K562 (cell line): ENCODE data around the gene CD52. TPM values are rescaled to one million over a fixed set of nuclear protein-coding genes. Genes with fewer than 3 reads are reported as not detected.

Source experiments
- CCNT2 ChIP-seq: IDR thresholded peaks from 2 replicates; pipeline ENCODE4 v1.6.1; 2011; ENCODE audit warnings: borderline replicate concordance, low read depth, mild to moderate bottlenecking, moderate library complexity, mixed read lengths, low read length; ENCODE audit not compliant: insufficient read length; ENCODE audit errors: extremely low read depth
- CREB3 ChIP-seq: fragments of 450-650 bp; conservative IDR thresholded peaks from 2 replicates; pipeline ENCODE4 v1.6.1; 2016; ENCODE audit warnings: missing genetic modification characterization, low read depth, mild to moderate bottlenecking, missing compliant biosample characterization, moderate library complexity
- CTCFL ChIP-seq: IDR thresholded peaks from 2 replicates; pipeline ENCODE4 v1.6.1; 2011; ENCODE audit warnings: borderline replicate concordance, low read depth, mild to moderate bottlenecking, moderate library complexity, low read length; ENCODE audit not compliant: insufficient read depth, poor library complexity, severe bottlenecking
- ETV1 ChIP-seq: fragments of 450-650 bp; conservative IDR thresholded peaks from 2 replicates; pipeline ENCODE4 v1.6.1; 2016; ENCODE audit warnings: missing genetic modification characterization, control low read depth, low read depth, missing compliant biosample characterization
- HNRNPL ChIP-seq: fragments of 200-400 bp; formaldehyde crosslinking; IDR thresholded peaks from 2 replicates; pipeline ENCODE4 v1.6.1; 2017; ENCODE audit warnings: low read depth, mild to moderate bottlenecking, low read length
- MED1 ChIP-seq: sonication (generic); formaldehyde crosslinking; IDR thresholded peaks from 2 replicates; pipeline ENCODE4 v1.8.1; 2023; ENCODE audit warnings: missing genetic modification reagents, borderline replicate concordance
- MTA2 ChIP-seq: fragments of 450-650 bp; IDR thresholded peaks from 2 replicates; pipeline ENCODE4 v1.6.1; 2016; ENCODE audit warnings: low read depth
- NCOA6 ChIP-seq: fragments of 450-650 bp; IDR thresholded peaks from 2 replicates; pipeline ENCODE4 v1.6.1; 2017; ENCODE audit warnings: mild to moderate bottlenecking
- RERE ChIP-seq: sonication (generic); formaldehyde crosslinking; IDR thresholded peaks from 2 replicates; pipeline ENCODE4 v1.8.0; 2023; ENCODE audit warnings: missing genetic modification reagents, mild to moderate bottlenecking, borderline replicate concordance
- SMC3 ChIP-seq: conservative IDR thresholded peaks from 2 replicates; pipeline ENCODE4 v1.6.1; 2011; ENCODE audit warnings: low read depth, low read length, improper control_type of control experiment; ENCODE audit not compliant: insufficient read depth
- SRF ChIP-seq, 2 experiments: fragments of 250-450, 450-650 bp in 1 of 2; sonication (Bioruptor Pico) in 1 of 2; sonication (generic) in 1 of 2; formaldehyde crosslinking; IDR thresholded peaks; 2 replicates each; pipeline versions ENCODE4 v1.5.0 to v1.5.1; 2020 to 2022; ENCODE audit warnings: mild to moderate bottlenecking in 1 of 2, missing genetic modification reagents in 1 of 2
- TCFL5 ChIP-seq: fragments of 250-450 bp; sonication (Bioruptor Pico); conservative IDR thresholded peaks from 2 replicates; pipeline ENCODE4 v1.6.1; 2021; ENCODE audit warnings: mild to moderate bottlenecking, moderate library complexity, matching md5 sums
- YBX1 ChIP-seq: fragments of 450-650 bp; IDR thresholded peaks from 2 replicates; pipeline ENCODE4 v1.7.1; 2016; ENCODE audit warnings: mild to moderate bottlenecking
- ZNF449 ChIP-seq: fragments of 250-450 bp; sonication (Bioruptor Pico); IDR thresholded peaks from 2 replicates; pipeline ENCODE4 v1.8.0; 2022; ENCODE audit warnings: moderate library complexity, mild to moderate bottlenecking, inconsistent platforms
- ZNF668 ChIP-seq: fragments of 250-450 bp; sonication (Bioruptor Pico); IDR thresholded peaks from 2 replicates; pipeline ENCODE4 v1.8.0; 2022; ENCODE audit warnings: mild to moderate bottlenecking, inconsistent platforms
- ZNF77 ChIP-seq: fragments of 250-450 bp; sonication (Bioruptor Pico); IDR thresholded peaks from 2 replicates; pipeline ENCODE4 v1.5.0; 2020
- ZNF778 ChIP-seq: fragments of 450-650 bp; formaldehyde crosslinking; IDR thresholded peaks from 2 replicates; pipeline ENCODE4 v1.4.0; 2020; ENCODE audit warnings: mild to moderate bottlenecking, moderate library complexity
- polyA plus RNA-seq, 8 experiments: library from polyadenylated mRNA; depleted of rRNA in 4 of 8; stranded (reverse) in 5 of 8; unstranded in 3 of 8; fragments of >200 nt; fragmentation: Nextera tagmentation in 2 of 8; fragmentation: Illumina TruSeq in 1 of 8; extraction: Ambion mirVana in 2 of 8; extraction: Trizol in 1 of 8; gene quantifications; 2 replicates each; pipeline versions ENCODE4 v1.2.1 to v1.2.3, GENCODE V29; 2011 to 2014; ENCODE audit warnings: inconsistent platforms in 1 of 8, missing spikeins in 1 of 8
- total RNA-seq, 7 experiments: library from RNA; depleted of rRNA in 6 of 7; stranded (reverse); fragments of >200 nt in 6 of 7; fragmentation: Illumina TruSeq in 2 of 7; extraction: Trizol in 2 of 7; gene quantifications; 2 replicates each; pipeline versions ENCODE4 v1.2.1 to v1.2.3, GENCODE V29; 2011 to 2021; ENCODE audit warnings: low replicate concordance in 1 of 7

CD52 gene
- total and polyA plus RNA-seq, 9 of the 15 experiments (the other 6 are each of a cell fraction or from before 2014, with no cell fraction given), result 34.9 to 488 (median 173) TPM

- no peak for TF ChIP-seq SMC3
- TF ChIP-seq MED1, result 0 out of 2 replicates have a peak, but pooled peaks have one; percentile 80
- TF ChIP-seq TCFL5, result peak; percentile 87
- peak; percentile 92 for TF ChIP-seq ZNF668 (CRISPR knock-in tag)
- TF ChIP-seq MTA2, result no peak
- TF ChIP-seq ZNF778, result no peak
- TF ChIP-seq ZNF77, result no peak
- TF ChIP-seq ETV1 (tag), result peak; percentile 99
- TF ChIP-seq ZNF449 (CRISPR knock-in tag), result peak; percentile 96
- TF ChIP-seq YBX1, result no peak
- 0 out of 2 replicates have a peak, but pooled peaks have one; percentile 56 for TF ChIP-seq HNRNPL
- TF ChIP-seq RERE (CRISPR knock-in tag), result peak; percentile 74; the same call in 1 of the 2 replicates
- TF ChIP-seq CREB3, result peak; percentile 94
- peak; percentile 58 for TF ChIP-seq CCNT2
- peak in 1 of 2 experiments; percentile 75; a peak in 1 of 4 replicates for TF ChIP-seq SRF (CRISPR knock-in tag; IDR thresholded peaks at IDR 0.05)
- no peak for TF ChIP-seq NCOA6
- no peak for TF ChIP-seq CTCFL
These were observed 18.9 kb downstream of the CD52 start (continued) for GRCh38 chr1:26336477-26337205.
